ENCODE measurements around the gene RAB6D.
"Not testable (repeated sequence)": the region's sequence is repeated elsewhere in the genome, so short reads cannot be mapped to it uniquely, and the experiment has no call there.

The RAB6D gene

DNA sequence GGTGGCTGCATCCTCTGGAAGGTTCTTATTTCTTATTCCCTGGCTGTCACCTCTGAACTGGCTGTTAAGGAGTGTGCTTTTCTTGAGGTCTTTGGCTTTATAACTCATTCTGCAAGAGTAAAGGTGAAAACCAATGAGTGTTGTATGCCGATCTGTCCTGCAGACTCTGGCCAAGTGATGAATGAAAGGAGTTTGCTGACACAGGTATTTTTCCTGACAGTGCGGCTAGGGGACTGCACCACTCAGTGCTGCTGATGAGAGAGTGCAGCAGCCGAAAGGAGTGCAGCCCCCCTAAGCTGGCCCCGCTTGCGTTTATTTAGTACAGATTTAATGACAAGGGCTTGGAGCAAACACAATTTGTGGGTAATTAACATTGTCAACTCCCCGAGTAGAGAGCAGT is 41.8 kb downstream of the RAB6D start:
- Histone ChIP-seq H3K9ac (ENCODE audit: low read length) (no peak overlapping the region), H3K4me2 (ENCODE audit: low read length) (no peak overlapping the region), H3K4me3 (ENCODE audit: low read length) (no peak overlapping the region), H2AFZ (ENCODE audit: low read depth, low read length) (no peak overlapping the region), H3K79me2 (ENCODE audit: low read length) (no peaks in the 10 kb centered on the region), H3K36me3 (replicated peaks; ENCODE audit: low read depth, low read length) (no peaks in the 10 kb centered on the region), H3K9me3 (ENCODE audit: insufficient read depth, low read length) (no peaks in the 10 kb centered on the region), H3K27ac (ENCODE audit: low read length) (no peak overlapping the region), H3K27me3 (ENCODE audit: low read depth, low read length) (no peaks in the 10 kb centered on the region), H3K4me1 (ENCODE audit: low read length) (no peaks in the 10 kb centered on the region), H4K20me1 (ENCODE audit: insufficient read depth, low read length) (no peaks in the 10 kb centered on the region)
- TF ChIP-seq, protein P1, sequence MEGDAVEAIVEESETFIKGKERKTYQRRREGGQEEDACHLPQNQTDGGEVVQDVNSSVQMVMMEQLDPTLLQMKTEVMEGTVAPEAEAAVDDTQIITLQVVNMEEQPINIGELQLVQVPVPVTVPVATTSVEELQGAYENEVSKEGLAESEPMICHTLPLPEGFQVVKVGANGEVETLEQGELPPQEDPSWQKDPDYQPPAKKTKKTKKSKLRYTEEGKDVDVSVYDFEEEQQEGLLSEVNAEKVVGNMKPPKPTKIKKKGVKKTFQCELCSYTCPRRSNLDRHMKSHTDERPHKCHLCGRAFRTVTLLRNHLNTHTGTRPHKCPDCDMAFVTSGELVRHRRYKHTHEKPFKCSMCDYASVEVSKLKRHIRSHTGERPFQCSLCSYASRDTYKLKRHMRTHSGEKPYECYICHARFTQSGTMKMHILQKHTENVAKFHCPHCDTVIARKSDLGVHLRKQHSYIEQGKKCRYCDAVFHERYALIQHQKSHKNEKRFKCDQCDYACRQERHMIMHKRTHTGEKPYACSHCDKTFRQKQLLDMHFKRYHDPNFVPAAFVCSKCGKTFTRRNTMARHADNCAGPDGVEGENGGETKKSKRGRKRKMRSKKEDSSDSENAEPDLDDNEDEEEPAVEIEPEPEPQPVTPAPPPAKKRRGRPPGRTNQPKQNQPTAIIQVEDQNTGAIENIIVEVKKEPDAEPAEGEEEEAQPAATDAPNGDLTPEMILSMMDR (IDR thresholded peaks at IDR 0.05; ENCODE audit: low read depth, low read length) = no peak
- no peak for TF ChIP-seq EZH2phosphoT487 (IDR thresholded peaks at IDR 0.05; ENCODE audit: low read depth)

DNA sequence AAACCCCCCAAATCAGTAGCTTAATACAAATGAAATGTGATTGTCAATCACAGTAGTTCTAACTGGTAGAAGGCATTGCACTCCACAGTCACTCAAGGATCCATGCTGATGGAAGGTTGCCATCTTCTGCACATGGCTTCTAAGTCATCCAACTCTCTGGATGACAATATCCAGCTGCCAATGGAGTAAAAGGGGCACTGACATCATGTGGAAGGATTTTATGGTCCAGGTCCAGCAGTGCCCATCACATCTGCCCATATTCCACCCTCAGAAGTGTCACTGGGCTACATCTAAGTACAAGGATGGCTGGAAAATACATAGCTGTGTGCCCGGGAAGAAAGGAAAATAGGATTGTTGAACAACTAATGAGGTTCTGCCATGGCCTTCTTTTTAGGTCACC is 42.6 kb downstream of the RAB6D start:
- H3K4me3 ChIP-seq (ENCODE audit: low read length); H3K4me2 ChIP-seq (ENCODE audit: low read length); H3K36me3 ChIP-seq (replicated peaks; ENCODE audit: low read depth, low read length); H3K27me3 ChIP-seq (ENCODE audit: low read depth, low read length); H3K4me1 ChIP-seq (ENCODE audit: low read length); H3K79me2 ChIP-seq (ENCODE audit: low read length); H2AFZ ChIP-seq (ENCODE audit: low read depth, low read length); H3K27ac ChIP-seq (ENCODE audit: low read length); H4K20me1 ChIP-seq (ENCODE audit: insufficient read depth, low read length); H3K9ac ChIP-seq (ENCODE audit: low read length); H3K9me3 ChIP-seq (ENCODE audit: insufficient read depth, low read length): not testable (repeated sequence)

DNA sequence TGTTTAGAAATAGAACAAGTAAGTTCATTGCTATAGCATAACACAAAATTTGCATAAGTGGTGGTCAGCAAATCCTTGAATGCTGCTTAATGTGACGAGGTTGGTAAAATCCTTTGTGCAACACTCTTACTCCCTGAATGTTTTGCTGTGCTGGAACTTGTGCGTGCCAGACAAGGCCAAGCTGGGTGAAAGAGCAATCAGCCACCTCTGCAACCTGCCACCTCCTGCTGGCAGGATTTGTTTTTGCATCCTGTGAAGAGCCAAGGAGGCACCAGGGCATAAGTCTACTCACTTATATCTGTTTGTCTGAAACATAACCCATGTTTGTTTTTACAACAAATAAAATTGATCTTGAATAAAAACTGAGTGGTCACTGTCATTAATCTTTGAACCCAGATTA is 53.0 kb downstream of the RAB6D start:
- not testable (repeated sequence) for H3K9ac ChIP-seq (ENCODE audit: low read length); H3K9me3 ChIP-seq (ENCODE audit: insufficient read depth, low read length); H4K20me1 ChIP-seq (ENCODE audit: insufficient read depth, low read length); H3K36me3 ChIP-seq (replicated peaks; ENCODE audit: low read depth, low read length); H2AFZ ChIP-seq (ENCODE audit: low read depth, low read length); H3K4me1 ChIP-seq (ENCODE audit: low read length); H3K4me2 ChIP-seq (ENCODE audit: low read length); H3K27ac ChIP-seq (ENCODE audit: low read length); H3K4me3 ChIP-seq (ENCODE audit: low read length); H3K79me2 ChIP-seq (ENCODE audit: low read length); H3K27me3 ChIP-seq (ENCODE audit: low read depth, low read length)

Measured in OCI-LY3 (cell line).